HG02798 (cell line): Measurements from ENCODE around the gene SSC5D.
"Not testable (repeated sequence)": the region's sequence is repeated elsewhere in the genome, so short reads cannot be mapped to it uniquely, and the experiment has no call there.

ENCODE experiments used
- ATAC-seq: cut with Tn5 transposase; IDR thresholded peaks from one replicate; pipeline ENCODE4 v1.9.1; 2021; ENCODE audit warnings: mild to moderate bottlenecking; ENCODE audit not compliant: unreplicated experiment, poor library complexity

Gene SSC5D

DNA sequence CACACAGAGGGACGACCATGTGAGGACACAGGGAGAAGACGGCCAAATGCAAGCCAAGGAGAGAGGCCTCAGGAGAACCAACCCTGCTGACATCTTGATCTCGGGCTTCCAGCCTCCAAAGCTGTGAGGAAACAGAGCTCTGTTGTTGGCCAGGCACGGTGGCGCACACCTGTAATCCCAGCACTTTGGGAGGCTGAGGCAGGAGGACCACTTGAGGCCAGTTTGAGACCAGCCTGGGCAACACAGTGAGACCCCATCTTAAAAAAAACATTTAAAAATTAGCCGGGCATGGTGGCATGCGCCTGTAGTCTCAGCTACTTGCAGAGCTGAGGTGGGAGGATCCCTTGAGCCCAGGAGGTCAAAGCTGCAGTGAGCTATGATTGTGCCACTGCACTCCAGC, 46.0 kb downstream of the SSC5D start:
- not testable (repeated sequence) for ATAC-seq

DNA sequence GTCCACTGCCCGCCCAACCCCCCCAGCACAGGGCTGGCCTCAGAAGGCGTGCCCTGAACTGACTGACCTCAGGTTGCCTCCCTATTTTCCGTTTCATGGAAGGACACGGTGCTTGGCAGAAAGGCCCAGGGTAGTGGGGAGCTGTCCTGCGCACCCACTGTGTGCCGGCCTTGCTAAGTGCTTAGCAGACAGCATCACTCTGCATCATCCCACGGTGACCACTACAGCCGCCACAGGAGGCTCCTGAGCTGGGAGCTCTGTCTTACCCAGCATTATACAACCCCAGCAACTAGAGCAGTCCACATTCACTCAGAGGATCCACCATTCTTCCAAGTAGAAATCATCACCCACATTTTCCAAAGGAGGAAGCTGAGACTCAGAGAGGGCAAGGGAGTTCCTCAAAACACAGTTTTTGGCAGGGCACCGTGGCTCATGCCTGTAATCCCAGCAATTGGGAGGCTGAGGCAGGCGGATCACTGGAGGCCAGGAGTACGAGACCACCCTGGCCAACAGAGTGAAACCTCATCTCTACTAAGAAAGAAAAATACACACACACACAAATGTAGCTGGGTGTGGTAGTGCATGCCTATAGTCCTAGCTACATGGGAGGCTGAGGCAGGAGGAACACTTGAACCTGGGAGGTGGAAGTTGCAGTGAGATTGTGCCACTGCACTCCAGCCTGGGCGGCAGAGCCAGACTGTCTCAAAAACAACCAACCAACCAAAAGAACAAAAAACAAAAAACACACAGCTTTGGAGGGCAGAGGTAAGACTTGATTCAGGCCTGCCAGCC, 47.1 kb downstream of the SSC5D start:
- no peak for ATAC-seq

DNA sequence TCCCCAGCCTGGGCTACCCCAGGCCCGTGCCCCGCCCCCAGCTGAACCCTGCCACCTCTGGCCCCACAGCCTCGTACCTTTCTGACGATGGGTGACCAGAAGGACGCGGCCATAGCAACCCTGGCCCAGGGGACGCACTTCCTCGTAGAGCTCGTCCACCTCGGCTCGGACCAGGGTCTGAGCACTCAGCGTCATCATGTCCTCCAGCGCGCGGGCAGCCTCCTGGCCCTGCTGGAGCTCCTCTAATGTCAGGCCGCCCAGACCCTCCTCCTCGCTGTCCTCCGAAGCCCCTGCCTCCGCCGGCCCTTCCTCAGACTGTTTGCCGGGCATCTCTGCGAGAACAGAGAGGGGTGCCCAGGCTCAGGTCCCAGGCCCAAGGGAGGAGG, 47.7 kb downstream of the SSC5D start:
- no peak for ATAC-seq

DNA sequence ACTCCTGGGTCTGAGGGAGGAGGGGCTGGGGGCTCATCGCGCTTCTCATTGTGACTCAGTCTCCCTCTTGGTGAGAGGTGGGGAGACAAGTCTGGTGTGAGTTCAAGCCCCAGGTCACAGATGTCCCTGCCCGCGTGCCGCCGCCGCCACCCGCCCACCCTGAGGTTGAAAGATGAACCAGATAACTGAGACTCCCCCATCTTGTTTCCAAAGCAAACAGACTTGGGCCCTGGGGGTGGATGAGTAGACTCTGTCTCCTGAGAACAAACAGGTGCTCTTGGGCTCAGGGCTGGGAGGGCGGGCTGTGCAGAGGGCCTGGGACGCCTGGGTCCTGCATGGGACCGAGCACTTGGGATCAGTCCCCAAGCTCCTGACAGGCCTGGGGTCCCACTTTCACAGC, 48.1 kb downstream of the SSC5D start:
- no peak for ATAC-seq

DNA sequence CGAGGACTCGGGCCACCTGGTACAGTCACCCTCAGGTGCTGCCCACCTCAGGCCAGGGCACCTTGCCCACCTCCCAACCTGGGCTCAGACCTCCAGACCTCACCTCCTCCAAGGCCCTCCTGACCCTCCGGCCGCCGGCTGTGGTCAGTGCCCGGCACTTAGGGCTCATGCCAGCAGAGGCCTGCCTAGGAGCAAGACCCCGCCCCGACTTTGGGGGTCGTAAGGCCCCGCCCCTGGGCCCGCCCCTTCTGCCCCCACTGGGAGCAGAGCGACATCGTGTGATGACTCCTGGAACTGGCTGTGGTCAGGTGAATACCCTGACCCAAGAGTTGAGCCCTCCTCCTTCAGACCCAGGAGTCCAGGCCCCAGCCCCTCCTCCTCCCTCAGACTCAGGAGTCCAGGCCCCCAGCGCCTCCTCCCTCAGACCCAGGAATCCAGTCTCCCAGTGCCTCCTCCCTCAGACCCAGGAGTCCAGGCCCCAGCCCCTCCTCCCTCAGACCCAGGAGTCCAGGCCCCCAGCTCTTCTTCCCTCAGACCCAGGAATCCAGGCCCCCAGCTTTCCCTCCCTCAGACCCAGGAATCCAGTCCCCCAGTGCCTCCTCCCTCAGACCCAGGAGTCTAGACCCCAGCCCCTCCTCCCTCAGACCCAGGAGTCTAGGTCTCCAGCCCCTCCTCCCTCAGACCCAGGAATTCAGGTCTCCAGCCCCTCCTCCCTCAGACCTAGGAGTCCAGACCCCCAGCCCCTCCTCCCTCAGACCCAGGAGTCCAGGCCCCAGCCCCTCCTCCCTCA, 48.9 kb downstream of the SSC5D start, which contains the start of gene SBK2:
Gene SBK2 (minus strand): TSS at position 183 of the 790 bp plus-strand sequence. CDS start 839 bp downstream, outside the sequence.
- ATAC-seq: no peak

DNA sequence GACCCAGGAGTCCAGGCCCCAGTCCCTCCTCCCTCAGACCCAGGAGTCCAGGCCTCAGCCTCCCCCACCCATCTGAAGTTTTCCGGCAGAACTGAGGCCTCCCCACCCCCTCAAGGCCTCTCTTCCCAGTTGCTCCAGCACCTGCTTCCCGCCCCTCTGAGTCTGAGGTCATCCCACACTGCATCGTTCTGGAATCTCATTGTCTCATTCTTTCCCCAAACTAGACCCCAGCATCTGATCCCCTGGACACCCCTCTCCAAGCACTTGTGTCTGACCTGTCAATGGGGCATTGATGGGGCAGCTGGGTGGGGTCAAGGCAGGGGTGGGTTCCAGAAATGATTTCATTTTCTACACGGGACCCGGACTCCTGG, 49.5 kb downstream of the SSC5D start:
- ATAC-seq: no peak

DNA sequence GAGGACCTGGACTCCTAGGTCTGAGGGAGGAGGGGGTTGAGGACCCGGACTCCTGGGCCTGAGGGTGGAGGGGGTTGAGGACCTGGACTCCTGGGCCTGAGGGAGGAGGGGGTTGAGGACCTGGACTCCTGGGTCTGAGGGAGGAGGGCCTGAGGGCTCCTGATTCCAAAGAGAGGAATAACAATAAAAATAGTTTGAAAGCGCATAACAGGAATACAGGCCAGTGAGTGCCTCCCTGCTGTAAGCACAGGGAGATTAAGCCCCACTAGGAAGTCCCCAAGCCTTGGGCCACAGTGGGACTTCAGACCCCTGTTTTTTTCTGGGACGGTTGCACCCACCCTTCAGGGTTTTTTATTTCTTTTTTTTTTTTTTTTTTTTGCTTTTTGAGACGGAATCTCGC, 49.9 kb downstream of the SSC5D start:
- ATAC-seq: no peak

DNA sequence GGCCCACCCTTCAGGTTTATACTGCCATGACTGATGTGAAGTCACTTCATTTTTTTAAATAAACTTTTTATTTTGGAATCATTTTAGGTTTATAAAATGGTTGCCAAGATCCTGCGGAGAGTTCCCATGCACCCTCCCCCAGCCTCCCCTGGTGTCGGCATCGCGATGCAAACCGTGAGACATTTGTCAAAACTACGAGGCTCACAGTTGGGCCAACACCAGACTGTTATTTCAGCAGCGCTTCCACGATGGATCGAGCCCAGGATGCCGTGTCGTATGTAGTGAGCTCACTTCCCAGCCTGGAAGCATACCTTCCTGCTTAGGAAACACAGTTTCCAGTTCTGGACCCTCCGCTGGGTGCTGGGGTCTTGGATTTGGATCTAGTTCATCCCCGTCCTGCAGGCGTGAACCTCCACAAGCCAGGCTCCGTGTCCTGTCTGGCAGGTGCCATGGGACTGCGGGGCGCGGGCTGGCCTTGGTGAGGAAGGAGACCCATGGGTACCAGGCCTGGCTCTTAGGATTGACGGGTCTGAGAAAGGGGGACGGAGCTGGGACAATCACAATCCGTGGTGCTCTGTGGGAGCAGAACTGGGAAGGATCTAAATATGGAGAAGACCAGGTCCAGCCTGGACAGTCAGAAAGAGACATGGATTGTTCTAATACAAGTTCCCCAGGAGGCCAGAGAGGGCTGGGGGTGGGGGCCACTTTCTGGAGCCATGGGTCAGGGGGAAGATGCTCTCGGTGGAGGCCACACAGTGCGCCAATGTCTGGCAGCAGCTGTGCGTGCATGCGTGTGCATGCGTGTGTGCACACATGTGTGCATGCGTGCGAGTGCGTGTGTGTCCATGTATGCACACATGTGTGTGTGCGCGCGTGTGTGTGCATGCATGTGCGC, 51.1 kb downstream of the SSC5D start:
- ATAC-seq: no peak

DNA sequence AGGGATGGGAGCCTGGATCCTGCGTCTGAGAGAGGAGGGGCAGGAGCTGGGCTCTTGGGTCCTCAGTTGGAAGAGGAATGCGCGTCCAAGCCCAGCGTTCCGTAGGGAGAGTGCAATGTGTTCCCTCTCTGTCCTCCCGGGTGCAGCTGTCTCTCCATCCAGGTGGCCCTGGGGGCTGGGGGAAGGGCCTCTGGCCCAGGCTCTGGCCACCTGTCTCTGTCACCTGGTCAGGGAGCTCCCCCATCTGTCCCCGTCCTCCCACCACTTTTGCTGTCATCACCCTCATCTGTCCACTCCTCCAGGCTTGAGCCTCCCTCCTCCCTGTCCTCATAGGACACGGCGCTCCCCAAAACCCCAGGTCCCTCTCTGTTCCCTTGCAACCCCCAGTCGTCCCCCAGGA, 52.4 kb downstream of the SSC5D start:
- no peak for ATAC-seq

DNA sequence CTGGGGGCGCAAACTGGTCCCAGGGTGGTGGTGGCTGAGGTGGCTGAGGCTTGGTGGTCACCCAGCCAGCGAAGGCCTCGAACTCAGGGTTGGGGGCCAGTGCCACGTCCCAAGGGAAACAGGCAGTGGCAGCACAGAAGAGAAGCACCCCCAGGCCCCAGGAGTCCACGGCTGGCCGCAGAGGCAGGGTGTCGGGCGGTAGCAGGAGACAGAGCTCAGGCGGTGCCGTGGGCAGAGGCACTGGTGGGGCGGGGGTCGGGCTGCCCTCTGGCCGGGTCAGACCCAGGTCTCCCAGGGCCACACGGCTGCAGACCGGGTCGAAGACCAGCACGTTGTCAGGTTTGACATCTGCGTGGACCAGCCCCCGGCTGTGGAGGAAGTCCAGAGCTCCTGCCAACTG, 52.9 kb downstream of the SSC5D start:
- no peak for ATAC-seq

DNA sequence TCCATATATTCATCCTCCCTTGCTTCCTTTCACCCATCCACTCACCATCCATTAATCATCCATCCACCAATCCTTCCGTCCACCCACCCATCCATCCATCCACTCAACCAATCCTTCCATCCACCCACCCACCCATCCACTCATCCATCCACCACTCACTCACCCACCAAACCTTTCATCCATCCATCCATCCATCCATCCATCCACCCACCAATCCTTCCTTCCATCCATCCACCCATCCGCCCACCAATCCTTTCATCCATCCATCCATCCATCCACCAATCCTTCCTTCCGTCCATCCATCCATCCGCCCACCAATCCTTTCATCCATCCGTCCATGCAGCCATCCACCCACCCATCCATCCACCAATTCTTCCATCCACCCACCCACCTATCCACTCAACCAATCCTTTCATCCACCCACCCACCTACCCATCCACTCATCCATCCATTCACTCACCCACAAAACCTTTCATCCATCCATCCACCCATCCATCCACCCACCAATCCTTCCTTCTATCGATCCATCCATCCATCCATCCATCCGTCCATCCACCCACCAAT, 54.1 kb downstream of the SSC5D start:
- no peak for ATAC-seq

DNA sequence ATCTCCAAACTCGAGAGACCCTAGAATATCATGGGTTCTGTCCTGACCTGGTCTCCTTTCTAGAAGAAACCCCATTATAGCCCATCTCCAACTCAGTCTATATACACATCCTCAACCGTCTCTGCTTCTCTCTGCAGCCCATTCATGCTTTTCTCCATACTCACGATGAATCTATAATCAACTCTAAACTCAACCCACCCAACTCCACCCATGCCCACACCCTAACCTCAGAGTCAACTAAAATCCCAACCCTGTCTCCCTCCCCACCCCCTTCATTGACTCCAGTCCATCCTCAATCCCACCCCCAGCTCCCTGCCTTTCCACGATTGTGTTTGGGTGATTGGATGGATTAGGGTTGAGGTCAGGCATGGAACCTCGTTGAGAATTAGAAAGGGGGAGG, 55.3 kb downstream of the SSC5D start:
- no peak for ATAC-seq

DNA sequence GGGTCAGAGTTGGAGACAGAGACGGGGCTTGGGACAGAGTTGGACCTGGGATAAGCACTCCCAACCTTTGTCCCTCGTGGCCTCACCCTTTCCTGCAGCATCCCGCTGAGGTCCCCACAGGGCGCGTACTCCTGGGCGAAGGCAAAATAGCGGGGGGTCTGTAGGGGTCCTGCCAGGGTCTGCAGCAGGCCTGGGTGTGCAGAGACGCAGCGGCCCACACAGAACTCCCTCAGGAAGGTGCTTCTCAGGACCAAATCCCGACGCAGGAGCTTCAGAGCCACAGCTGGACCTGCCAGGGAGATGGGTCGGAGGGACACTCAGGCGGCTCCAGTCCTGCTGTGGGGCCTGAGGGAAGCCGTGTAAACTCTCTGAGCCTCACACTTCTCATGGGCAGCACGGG, 55.8 kb downstream of the SSC5D start:
- ATAC-seq: no peak

DNA sequence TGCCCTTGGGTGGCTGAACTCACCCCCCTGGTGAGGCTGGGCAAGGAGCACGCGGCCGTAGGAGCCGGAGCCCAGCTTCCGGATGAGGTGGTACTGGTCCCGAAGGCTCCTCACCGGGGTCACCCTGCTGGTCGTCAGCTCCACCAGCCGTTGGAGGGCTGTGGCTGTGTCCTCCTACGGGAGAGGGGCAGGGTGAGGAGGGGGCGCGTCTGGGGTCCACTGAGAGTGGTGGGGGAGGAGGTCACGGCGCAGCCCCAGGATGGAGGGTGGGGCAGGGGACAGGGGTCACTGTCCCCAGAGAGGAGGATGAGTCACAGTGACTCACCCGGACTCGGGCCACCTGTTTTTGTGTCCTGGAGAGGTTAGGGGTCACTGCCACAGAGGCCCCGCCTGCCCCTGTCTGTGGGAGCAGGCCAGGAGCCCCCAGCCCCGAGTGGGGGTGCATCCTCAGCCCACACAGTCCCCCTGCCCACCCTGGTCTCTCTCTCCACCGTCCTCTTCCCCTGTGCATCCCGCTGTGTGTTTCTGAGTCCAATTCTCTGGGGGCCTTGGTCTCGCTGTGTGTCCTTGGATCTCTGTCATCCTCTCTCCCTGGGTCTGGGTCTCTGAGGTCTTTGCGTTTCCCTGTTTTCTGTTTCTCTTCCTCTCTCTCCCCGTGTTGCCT, 56.7 kb downstream of the SSC5D start:
- no peak for ATAC-seq

DNA sequence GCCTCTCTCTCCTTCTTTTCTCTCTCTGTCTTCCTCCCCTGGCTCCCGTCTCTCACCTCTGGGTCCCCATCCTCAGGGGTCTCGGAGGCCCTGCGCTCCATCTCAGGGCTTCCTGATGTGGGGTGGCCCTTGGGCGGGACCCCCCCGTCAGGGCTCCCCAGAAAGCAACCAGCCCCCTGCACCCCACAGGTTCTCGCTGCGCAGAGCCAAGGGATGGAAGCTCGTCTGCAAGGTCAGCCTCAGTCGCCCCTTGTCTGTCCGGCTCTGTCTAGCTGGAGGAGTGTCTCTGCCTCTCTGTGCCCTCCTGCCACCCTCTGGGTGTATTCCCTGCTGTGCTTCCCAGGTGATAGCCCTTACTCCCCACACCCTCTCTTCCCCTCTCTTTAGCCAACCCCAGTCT, 57.2 kb downstream of the SSC5D start, which contains the start of gene SBK3:
Gene SBK3 (minus strand): TSS at position 101 of the 400 bp plus-strand sequence. CDS start 0 bp downstream, at position 101.
- ATAC-seq: no peak

DNA sequence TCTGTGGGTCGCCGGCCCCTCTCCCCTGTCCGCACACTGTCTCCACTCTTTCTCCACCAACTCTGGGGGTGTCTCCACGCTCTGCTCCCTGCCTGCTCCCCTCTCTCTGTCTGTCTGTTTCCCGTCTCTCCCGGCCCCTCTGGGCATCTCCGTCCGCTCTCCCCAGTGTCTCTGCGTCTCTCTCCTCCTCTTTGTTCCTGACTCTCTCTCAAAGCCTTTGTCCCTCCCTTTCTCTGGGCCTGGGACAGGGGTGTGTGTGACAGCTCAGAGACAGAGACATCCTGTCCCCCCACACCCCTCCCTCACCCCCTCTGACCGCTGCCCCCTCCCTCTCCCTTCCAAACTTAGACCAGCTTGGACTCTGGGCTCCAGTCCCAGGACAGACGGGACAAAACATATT, 57.8 kb downstream of the SSC5D start:
- no peak for ATAC-seq

DNA sequence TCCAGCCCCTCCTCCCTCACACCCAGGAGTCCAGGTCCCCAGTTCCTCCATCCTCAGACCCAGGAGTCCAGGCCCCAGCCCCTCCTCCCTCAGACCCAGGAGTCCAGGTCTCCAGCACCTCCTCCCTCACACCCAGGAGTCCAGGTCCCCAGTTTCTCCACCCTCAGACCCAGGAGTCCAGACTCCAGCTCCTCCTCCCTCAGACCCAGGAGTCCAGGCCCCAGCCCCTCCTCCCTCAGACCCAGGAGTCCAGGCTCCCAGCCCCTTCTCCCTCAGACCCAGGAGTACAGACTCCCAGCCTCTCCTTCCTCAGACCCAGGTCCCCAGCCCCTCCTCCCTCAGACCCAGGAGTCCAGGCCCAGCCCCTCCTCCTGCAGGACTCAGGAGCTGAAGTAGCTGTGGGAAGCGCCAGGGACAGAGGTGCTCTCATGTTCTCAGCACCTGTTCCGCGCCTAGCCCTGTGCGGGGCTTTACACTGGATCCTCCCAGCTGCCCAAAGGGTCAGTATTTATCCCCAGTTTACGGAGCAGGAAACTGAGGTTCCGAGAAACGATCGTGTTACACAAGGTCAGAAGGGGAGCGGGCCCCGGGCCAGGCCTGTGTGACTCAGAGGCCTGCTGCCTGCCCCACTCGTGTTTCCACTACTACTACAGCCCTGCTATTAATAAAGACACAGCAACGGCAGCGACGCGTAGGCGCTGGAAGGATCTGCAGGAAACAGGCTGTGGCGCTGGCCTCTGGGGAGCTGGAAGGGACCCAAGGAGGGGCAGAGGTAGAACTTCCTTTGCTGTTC, 58.8 kb downstream of the SSC5D start:
- no peak for ATAC-seq

DNA sequence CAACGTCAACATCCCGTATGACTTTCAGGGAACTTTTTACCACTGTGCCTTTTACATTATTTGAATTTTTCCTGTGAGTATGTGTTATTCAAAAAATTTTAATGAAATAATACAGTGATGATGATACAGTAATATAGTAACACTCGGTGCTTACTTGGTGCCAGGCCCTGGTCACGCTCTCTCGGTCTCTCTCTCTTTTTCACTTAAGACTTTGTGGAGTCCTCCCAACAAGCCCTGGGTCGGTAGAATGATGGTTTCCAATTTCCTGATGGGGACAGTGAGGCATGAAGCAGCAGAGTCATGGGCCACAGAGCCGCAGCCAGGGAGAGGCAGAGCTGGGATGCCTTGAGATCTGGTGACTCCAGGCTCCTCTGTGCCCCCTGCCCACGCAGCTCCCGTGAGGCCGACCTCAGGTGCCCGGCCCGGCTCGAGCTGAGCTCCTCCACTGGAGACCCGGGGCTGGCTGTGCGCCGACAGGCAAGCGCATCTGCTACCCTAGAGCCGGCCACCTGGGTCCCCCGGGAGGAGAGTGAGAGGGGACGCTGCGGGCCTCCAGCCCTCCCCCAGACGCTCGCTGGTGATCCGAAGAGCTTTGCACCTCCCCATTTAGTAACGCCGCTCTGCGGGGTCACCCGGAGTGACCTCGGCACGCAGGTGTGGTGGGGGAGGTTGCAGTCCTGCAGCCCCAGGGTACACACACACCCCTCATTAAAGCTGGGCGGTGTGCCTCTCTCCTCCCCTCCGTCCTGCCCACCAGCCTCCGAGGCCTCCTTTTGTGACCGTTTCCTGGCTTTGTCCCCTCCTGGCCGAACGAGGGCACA, 61.5 kb downstream of the SSC5D start:
- no peak for ATAC-seq
